Measurements from ENCODE around the gene GAPVD1. TPM values are rescaled to one million over a fixed set of nuclear protein-coding genes. Genes with fewer than 3 reads are reported as not detected.

Gene GAPVD1
- total RNA-seq, 1 experiment from 2014 or later, result 53.1 TPM

Other genes with a start within 250 kb of the GAPVD1 start
- 14.0 TPM for gene SCAI, start 118.3 kb upstream of the GAPVD1 start, total RNA-seq (2021; ENCODE audit: unreplicated experiment)
- gene PPP6C, start 72.0 kb upstream of the GAPVD1 start, total RNA-seq (2021; ENCODE audit: unreplicated experiment), result 35.4 TPM
- 48.3 TPM for gene RABEPK, start 61.3 kb upstream of the GAPVD1 start, total RNA-seq (2021; ENCODE audit: unreplicated experiment)
- gene HSPA5, start 20.5 kb upstream of the GAPVD1 start, total RNA-seq (2021; ENCODE audit: unreplicated experiment), result 438 TPM